WTC11 (cell line): ENCODE data around the gene STK39.

Experiments
- ATF3 ChIP-seq: sonication (generic); formaldehyde crosslinking; conservative IDR thresholded peaks from 2 replicates; pipeline ENCODE4 v1.8.1; 2022; ENCODE audit warnings: mild to moderate bottlenecking, missing genetic modification reagents
- CTCF ChIP-seq: fragments of 200-600 bp; IDR thresholded peaks from 2 replicates; pipeline ENCODE4 v1.8.0; 2022; ENCODE audit warnings: antibody characterized with exemption
- RORB ChIP-seq: fragments of 250-450 bp; sonication (Bioruptor Pico); IDR thresholded peaks from 2 replicates; pipeline ENCODE4 v1.9.0; 2021; ENCODE audit warnings: mild to moderate bottlenecking

- TF ChIP-seq CTCF (no peak), ATF3 (no peak), RORB (CRISPR knock-in tag) (no peak)
Observed at GRCh38 chr2:167933097-167933814, 314.1 kb downstream of the STK39 start.
